ENCODE results near the gene DTX3L.

DTX3L gene

GRCh38 chr3:122577409-122578031, 13.4 kb downstream of the DTX3L start, which contains the start of gene PARP15:
TSS of gene PARP15 (plus strand) at chr3:122577650. CDS start at chr3:122577668, 18 bp downstream.
- peak within 1 kb of the TSS; percentile 68 for H3K4me3 ChIP-seq (ENCODE audit: low read depth, low read length)
- no peak for TF ChIP-seq CTCF (IDR thresholded peaks at IDR 0.05; ENCODE audit: borderline replicate concordance, insufficient read depth, low read depth, low read length)

DNA sequence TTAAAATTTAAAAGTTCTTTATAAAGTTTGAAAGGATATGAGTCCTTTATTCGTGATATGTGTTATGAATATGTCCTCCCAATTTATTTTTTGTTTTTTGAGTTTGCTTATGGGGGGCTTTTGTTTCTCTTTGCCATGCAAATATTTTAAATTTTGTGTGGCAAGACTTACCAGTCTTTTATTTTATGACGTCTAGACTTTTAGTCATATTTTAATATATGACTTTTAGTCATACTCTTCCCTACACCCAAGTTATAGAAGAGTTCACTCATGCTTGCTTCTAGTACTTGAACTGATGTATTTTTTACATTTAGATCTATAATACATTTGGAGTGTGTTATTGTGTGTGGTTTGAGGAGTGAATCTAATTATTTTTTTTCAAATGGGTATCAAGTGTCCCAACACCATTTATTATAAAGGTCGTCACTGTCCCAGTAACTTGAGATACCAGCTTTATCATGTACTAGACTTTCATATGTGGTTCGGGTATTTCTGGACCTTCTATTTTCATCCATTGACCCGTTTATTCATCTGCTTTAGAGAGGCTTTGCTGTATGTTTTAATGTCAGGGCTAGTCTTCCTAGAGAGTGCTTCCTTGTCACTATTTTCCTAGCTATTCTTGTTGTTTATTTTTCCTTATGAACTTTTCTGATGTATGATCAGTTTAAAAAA, 14.1 kb downstream of the DTX3L start:
- TF ChIP-seq CTCF (IDR thresholded peaks at IDR 0.05; ENCODE audit: borderline replicate concordance, insufficient read depth, low read depth, low read length) = no peak
- peak overlapping the region; percentile 68 for H3K4me3 ChIP-seq (ENCODE audit: low read depth, low read length)

GRCh38 chr3:122580470-122580869, 16.3 kb downstream of the DTX3L start:
- no peak for TF ChIP-seq CTCF (IDR thresholded peaks at IDR 0.05; ENCODE audit: borderline replicate concordance, insufficient read depth, low read depth, low read length)

GRCh38 chr3:122581622-122582021, 17.5 kb downstream of the DTX3L start:
- H3K4me3 ChIP-seq (ENCODE audit: low read depth, low read length) = no peak overlapping the region
- no peak for TF ChIP-seq CTCF (IDR thresholded peaks at IDR 0.05; ENCODE audit: borderline replicate concordance, insufficient read depth, low read depth, low read length)

More at GRCh38 chr3:122580470-122580869, 16.3 kb downstream of the DTX3L start:
- H3K4me3 ChIP-seq (ENCODE audit: low read depth, low read length) = no peak overlapping the region

DNA sequence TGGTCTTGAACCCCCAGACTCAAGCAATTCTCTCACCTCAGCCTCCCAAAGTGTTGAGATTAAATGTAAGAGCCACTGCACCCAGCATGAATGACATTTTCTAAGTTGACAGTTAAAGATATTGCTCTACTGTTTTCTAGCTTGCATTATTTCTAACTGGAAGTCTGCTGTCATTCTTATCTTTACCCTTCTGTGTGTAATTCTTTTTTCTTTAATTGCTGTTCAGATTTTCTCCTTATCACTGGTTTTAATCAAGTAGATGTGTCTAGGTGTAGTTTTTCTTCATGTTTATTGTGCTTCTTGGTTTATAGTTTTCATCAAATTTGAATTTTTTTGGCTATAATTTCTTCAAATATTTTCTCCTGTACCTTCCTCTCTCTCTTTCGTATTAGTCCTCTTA, 18.3 kb downstream of the DTX3L start:
- H3K4me3 ChIP-seq (ENCODE audit: low read depth, low read length) = no peak overlapping the region
- TF ChIP-seq CTCF (IDR thresholded peaks at IDR 0.05; ENCODE audit: borderline replicate concordance, insufficient read depth, low read depth, low read length) = no peak

- H3K4me3 ChIP-seq (ENCODE audit: low read depth, low read length) = no peak overlapping the region
- no peak for TF ChIP-seq CTCF (IDR thresholded peaks at IDR 0.05; ENCODE audit: borderline replicate concordance, insufficient read depth, low read depth, low read length)
These were observed 22.0 kb downstream of the DTX3L start for GRCh38 chr3:122586098-122586497.

All from GM12875 (cell line).